HuH-7 (cell line): ENCODE data around the gene UNC13B.

Source experiments
- DNase-seq: peaks from one replicate; pipeline ENCODE4 v3.0.0; 2011; ENCODE audit warnings: low spot score

The UNC13B gene

DNA sequence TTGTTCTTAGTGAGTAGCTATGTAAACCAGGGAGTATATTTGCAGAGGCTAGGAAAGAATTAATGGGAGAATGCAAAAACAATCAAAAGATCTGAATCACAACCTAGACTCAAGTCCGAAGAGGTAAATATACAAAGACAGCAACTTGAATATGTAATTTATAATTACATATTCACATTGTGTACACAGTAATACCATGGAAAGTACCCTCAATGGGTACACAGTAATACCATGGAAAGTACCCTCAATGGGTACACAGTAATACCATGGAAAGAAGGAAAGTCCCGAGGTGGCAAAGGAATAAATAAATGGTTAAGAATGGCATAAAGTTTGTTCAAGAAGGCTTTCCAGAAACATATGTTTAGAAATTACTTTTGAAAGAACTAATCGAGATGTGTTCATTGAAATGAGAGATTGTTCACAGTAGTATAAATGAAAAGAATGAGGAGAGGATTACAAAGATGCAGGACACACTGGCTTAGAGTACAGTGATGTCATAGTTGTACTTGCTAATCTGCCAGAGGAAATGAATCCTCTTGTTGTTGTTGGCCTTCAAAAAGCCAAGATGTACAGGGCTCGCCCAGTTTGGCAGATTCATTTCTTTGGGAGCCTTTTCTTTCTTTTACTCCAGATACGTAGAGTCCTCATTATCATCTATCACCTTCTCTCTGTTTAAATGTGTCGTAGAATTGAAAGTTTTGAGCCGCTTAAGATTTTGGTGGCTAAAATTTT is 116.0 kb downstream of the UNC13B start:
- DNase-seq = no peak

DNA sequence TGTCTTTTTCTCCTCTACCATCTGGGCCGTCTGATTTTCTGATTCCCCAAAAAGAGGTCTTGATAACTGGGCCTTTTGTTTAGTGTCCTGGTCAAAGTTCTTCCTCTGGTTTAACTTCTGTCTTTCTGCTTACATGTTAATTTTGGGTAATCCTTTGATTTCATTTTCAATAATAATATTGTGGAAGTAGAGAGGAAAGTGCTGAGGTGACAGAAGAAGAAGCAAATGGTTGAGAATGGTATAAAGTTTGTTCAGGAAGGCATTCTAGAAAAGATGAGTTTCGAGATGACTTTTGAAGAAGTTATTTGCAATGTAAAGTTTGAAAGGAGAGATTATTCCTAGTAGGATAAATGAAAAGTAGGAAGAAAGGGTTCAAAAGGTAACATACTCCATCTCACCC is 118.1 kb downstream of the UNC13B start:
- no peak for DNase-seq

- DNase-seq = no peak
Measured at GRCh38 chr9:35280399-35280798, 118.6 kb downstream of the UNC13B start.

GRCh38 chr9:35285731-35286130 is 123.9 kb downstream of the UNC13B start:
- DNase-seq = no peak

- DNase-seq = no peak
Measured at GRCh38 chr9:35286381-35286780, 124.6 kb downstream of the UNC13B start.

- DNase-seq = no peak
Measured at GRCh38 chr9:35287987-35288632, 126.3 kb downstream of the UNC13B start.

GRCh38 chr9:35288778-35289177 is 127.0 kb downstream of the UNC13B start:
- no peak for DNase-seq

DNA sequence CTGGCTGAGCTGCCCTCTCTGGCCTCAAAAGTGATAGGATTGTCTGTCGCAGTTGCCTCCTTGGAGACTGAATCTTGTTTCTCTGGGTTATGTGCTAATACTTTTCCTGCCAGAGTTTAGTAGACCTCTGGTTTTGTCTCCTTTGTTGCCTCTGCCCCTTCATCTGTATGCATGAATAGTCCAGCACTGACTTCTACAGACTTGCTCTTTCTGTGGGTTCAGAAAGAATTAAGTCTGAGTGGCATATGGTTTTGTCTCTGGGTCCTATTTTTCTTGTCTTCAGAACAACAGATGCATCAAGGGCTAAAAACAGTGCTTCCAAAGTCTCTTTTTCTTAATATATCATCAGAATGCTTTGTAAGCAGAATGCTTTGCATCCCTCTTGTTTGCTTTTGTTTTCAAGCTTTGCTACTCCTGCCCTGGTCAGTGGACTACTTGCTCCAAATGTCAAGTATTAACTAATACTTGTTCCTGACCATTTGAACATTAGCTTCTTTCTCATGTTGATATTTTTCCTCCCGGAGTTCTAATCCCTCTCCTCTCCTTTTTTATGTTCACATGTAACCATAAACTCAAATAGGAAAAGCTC is 131.7 kb downstream of the UNC13B start:
- no peak for DNase-seq

DNA sequence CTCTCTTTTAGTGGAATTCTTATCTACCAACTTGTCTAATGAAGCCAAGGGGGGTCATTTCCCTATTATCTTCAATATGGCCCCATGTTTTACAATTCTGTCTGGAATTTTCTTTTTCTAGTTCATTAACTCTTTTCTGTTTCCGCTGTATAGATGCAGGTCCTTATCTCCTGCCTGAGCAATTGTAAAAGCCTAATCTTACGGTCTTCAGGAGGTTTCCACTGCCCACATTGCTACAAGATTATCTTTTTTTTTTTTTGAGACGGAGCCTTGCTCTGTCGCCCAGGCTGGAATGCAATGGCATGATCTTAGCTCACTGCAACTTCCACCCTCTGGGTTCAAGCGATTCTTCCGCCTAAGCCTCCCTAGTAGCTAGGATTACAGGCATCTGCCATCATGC is 132.3 kb downstream of the UNC13B start:
- no peak for DNase-seq

DNA sequence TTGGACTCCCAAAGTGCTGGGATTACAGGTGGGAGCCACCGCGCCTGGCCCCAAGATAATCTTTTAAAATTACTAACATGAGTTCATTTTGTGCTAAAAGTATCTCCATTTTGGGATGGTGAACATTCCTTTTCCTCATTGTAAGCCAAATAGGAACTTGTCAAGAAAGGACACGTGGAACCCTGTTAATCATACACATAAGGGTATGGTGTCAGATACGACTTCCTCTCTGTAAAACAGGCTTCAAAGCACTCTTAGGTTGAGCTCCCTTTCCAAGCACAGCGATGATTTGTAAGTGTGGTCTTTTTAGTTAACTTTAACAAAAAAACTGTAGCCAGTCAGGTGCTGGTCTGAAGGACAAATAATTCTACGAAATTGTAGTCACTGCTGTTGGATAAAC is 132.7 kb downstream of the UNC13B start:
- no peak for DNase-seq

- DNase-seq = no peak
Measured at GRCh38 chr9:35295369-35296036, 133.7 kb downstream of the UNC13B start.

GRCh38 chr9:35303567-35303966 is 141.8 kb downstream of the UNC13B start:
- no peak for DNase-seq

DNA sequence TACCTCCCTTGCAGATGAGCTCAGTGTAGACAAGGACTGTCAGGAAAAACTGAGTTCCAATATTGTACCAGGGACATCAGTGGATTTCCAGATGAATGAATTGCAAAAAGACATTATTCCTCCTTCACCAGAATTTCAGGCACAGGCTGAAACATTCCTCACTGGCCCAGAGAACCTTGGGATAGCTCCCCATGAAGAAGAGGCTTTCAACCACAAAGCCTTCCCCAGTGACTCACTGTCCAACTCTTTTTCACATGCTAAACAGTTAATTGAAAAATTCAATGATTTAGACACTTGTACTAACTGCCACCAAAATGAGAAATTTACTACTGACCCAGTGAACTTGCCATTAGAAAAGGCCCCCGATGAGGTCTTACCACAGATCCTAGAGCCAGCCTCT is 144.5 kb downstream of the UNC13B start:
- DNase-seq = no peak

GRCh38 chr9:35308316-35308715 is 146.5 kb downstream of the UNC13B start:
- DNase-seq = no peak

- no peak for DNase-seq
Measured at GRCh38 chr9:35311891-35312639, 150.3 kb downstream of the UNC13B start.

DNA sequence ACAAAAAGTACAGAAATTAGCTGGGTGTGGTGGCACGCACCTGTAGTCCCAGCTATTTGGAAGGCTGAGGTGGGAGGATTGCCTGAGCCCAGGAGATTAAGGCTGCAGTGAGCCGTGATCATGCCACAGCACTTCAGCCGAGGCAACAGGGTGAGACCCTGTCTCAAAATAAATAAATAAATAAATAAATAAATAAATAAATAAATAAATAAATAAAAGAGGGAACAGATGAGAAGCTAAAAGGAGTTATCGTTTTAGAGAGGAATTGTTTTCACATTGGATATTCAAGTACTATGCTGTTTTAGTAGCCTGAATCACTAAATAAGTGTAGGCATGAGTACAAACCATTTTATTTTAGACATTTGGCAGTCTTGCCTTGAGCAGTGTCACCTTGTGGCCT is 151.7 kb downstream of the UNC13B start:
- DNase-seq = no peak

DNA sequence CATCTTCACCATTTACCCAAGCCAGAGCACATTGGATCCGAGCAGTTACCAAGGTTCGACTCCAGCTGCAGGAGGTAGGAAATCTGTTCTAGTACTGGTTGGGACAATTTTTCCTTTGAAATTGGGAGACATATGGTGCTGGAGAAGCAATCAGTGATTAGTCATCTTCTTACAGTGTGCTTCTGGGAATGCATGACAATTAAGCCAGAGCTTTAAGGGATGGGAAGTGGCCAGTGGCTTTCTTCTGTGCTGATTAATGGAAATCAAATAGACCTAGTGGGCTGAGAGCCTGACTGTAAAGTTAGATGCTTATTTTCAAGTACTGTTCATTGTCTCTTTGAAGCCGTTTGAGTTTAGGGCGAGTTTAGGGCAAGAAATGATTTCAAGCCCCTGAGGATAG is 152.1 kb downstream of the UNC13B start:
- no peak for DNase-seq

DNA sequence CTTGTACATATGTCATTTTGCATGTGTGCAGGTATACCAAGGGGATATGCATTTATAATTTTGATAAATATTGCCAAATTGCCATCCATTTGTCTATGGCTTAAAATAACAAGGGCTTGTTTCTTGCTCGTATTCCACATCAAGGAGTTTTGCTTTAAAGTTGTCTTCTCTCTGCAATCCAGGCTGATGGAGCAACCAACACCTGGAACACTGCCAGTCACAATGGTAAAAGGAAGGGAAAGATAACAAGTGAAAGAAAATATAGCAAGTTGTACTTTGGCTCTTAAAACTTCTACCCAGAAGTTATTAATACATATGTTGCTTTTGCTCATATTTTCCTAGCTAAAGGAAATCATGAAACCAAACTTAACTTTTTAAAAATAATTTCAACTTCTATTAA is 156.9 kb downstream of the UNC13B start:
- DNase-seq = no peak

DNA sequence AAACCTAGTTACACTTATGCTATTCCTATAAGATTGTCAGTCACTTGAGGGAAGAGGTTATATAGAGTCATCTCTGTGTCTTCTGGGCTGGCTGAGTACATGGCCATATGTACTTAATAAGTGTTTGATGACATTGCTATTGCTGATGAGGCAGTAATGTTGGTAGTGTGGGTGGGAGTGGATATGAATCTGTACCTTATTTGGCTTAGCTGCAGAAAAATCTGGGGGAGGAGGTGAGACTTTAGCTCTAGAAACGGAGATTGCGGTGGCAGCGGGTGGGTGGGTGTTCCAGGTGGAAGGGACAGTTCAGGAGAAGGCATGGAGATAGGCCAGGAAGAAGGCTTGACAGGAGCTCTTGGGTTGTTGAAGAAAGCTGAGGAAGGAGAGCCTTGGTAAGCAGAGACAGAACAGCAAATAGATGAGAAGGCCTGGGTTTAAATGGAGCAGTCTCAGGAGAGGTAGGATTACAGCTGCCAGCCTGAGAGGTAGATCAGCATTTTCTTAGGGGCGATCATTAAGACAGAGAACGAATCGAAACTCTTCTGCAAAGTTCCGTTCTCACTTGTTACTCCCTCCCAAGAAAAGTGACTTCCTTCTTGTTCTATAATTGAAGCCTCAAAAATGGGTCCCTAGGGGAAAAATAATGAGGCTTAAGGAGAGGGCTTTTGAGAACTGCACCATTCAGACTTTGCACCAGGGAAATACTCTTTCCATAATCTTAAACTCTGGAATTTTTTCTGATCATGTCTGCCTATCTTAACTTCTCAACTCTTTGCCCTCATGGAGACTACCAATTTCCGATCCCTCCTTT is 160.5 kb downstream of the UNC13B start:
- DNase-seq = no peak

- DNase-seq = no peak
Measured at GRCh38 chr9:35324966-35325365, 163.2 kb downstream of the UNC13B start.

GRCh38 chr9:35333551-35333950 is 171.7 kb downstream of the UNC13B start:
- DNase-seq = no peak
